Dendritic cell treated with granulocyte-macrophage colony-stimulating factor and Interleukin-4, amounts not matched to agents 40 ng/mL and 50 ng/mL, for 4 days (primary cell): Measurements from ENCODE around the gene LAMC2.
"Not testable (repeated sequence)": the region's sequence is repeated elsewhere in the genome, so short reads cannot be mapped to it uniquely, and the experiment has no call there.

Source experiments
- H3K27ac Mint-ChIP-seq: one replicate; pipeline ENCODE4 v1.8.0; 2022; ENCODE audit warnings: mild to moderate bottlenecking, mixed read lengths
- H3K27me3 Mint-ChIP-seq: one replicate; pipeline ENCODE4 v1.8.0; 2022; ENCODE audit warnings: mild to moderate bottlenecking, mixed read lengths
- H3K36me3 Mint-ChIP-seq: one replicate; pipeline ENCODE4 v1.8.0; 2022; ENCODE audit warnings: low read depth, mixed read lengths
- H3K4me1 Mint-ChIP-seq: one replicate; pipeline ENCODE4 v1.8.0; 2022; ENCODE audit warnings: low read depth, mixed read lengths
- H3K4me3 Mint-ChIP-seq: one replicate; pipeline ENCODE4 v1.8.0; 2022; ENCODE audit warnings: mild to moderate bottlenecking, moderate library complexity, mixed read lengths
- H3K9me3 Mint-ChIP-seq: one replicate; pipeline ENCODE4 v1.8.0; 2022; ENCODE audit warnings: mixed read lengths
- intact Hi-C: fragments of 100-400 bp; cut with micrococcal nuclease; formaldehyde crosslinking; loops from one replicate; pipeline ENCODE4 v1.15.0; 2022

The LAMC2 gene

GRCh38 chr1:183240853-183241252 is 54.8 kb downstream of the LAMC2 start:
- peaks cover 15% of the 10 kb centered on the region for H3K4me1 Mint-ChIP-seq
- H3K9me3 Mint-ChIP-seq, intact Hi-C loops, H3K27ac Mint-ChIP-seq, H3K27me3 Mint-ChIP-seq, H3K36me3 Mint-ChIP-seq, H3K4me3 Mint-ChIP-seq: not testable (repeated sequence)

GRCh38 chr1:183241471-183241870 is 55.4 kb downstream of the LAMC2 start:
- no peaks in the 10 kb centered on the region for H3K36me3 Mint-ChIP-seq
- no peaks in the 10 kb centered on the region for H3K9me3 Mint-ChIP-seq
- intact Hi-C loops: no loop called here
- no peak overlapping the region for H3K4me3 Mint-ChIP-seq
- H3K4me1 Mint-ChIP-seq: peaks cover 15% of the 10 kb centered on the region
- no peak overlapping the region for H3K27ac Mint-ChIP-seq
- H3K27me3 Mint-ChIP-seq: no peaks in the 10 kb centered on the region

GRCh38 chr1:183242556-183242955 is 56.5 kb downstream of the LAMC2 start:
- H3K9me3 Mint-ChIP-seq: no peaks in the 10 kb centered on the region
- H3K27ac Mint-ChIP-seq: no peak overlapping the region
- H3K4me1 Mint-ChIP-seq: peaks cover 15% of the 10 kb centered on the region
- no peaks in the 10 kb centered on the region for H3K27me3 Mint-ChIP-seq
- no peak overlapping the region for H3K4me3 Mint-ChIP-seq
- H3K36me3 Mint-ChIP-seq: no peaks in the 10 kb centered on the region
- intact Hi-C loops: no loop called here

GRCh38 chr1:183243161-183244050 is 57.3 kb downstream of the LAMC2 start:
- Mint-ChIP-seq H3K9me3 (no peaks in the 10 kb centered on the region), H3K36me3 (no peaks in the 10 kb centered on the region), H3K4me3 (no peak overlapping the region), H3K4me1 (peaks cover 15% of the 10 kb centered on the region), H3K27ac (no peak overlapping the region), H3K27me3 (no peaks in the 10 kb centered on the region)
- intact Hi-C loops: no loop called here

GRCh38 chr1:183244466-183244865 is 58.4 kb downstream of the LAMC2 start:
- no peaks in the 10 kb centered on the region for H3K36me3 Mint-ChIP-seq
- H3K27me3 Mint-ChIP-seq: no peaks in the 10 kb centered on the region
- no peak overlapping the region for H3K4me3 Mint-ChIP-seq
- H3K4me1 Mint-ChIP-seq: peaks cover 15% of the 10 kb centered on the region
- no peak overlapping the region for H3K27ac Mint-ChIP-seq
- H3K9me3 Mint-ChIP-seq: no peaks in the 10 kb centered on the region
- intact Hi-C loops: no loop called here

- intact Hi-C loops: no loop called here
- no peak overlapping the region for H3K27ac Mint-ChIP-seq
- peaks cover 15% of the 10 kb centered on the region for H3K4me1 Mint-ChIP-seq
- H3K9me3 Mint-ChIP-seq: no peaks in the 10 kb centered on the region
- no peaks in the 10 kb centered on the region for H3K36me3 Mint-ChIP-seq
- H3K27me3 Mint-ChIP-seq: no peaks in the 10 kb centered on the region
- H3K4me3 Mint-ChIP-seq: no peak overlapping the region
These were observed 59.3 kb downstream of the LAMC2 start for GRCh38 chr1:183245357-183245756.

- Mint-ChIP-seq H3K4me3 (no peak overlapping the region), H3K27me3 (no peaks in the 10 kb centered on the region), H3K9me3 (no peaks in the 10 kb centered on the region), H3K4me1 (peaks cover 15% of the 10 kb centered on the region), H3K36me3 (no peaks in the 10 kb centered on the region), H3K27ac (no peak overlapping the region)
- intact Hi-C loops: no loop called here
These were observed 60.4 kb downstream of the LAMC2 start for GRCh38 chr1:183246436-183246835.

- no peak overlapping the region for H3K4me3 Mint-ChIP-seq
These were observed 61.0 kb downstream of the LAMC2 start for GRCh38 chr1:183247066-183247465.

GRCh38 chr1:183247484-183247883 is 61.4 kb downstream of the LAMC2 start:
- intact Hi-C loops: no loop called here
- no peak overlapping the region for H3K27ac Mint-ChIP-seq
- no peaks in the 10 kb centered on the region for H3K36me3 Mint-ChIP-seq
- peaks cover 21% of the 10 kb centered on the region for H3K4me1 Mint-ChIP-seq
- H3K9me3 Mint-ChIP-seq: no peaks in the 10 kb centered on the region
- peaks cover under 1% of the 10 kb centered on the region for H3K27me3 Mint-ChIP-seq
- no peak overlapping the region for H3K4me3 Mint-ChIP-seq

More at GRCh38 chr1:183247066-183247465, 61.0 kb downstream of the LAMC2 start:
- H3K27ac Mint-ChIP-seq: no peak overlapping the region
- H3K27me3 Mint-ChIP-seq: no peaks in the 10 kb centered on the region
- H3K36me3 Mint-ChIP-seq: no peaks in the 10 kb centered on the region
- no peaks in the 10 kb centered on the region for H3K9me3 Mint-ChIP-seq
- H3K4me1 Mint-ChIP-seq: peaks cover 20% of the 10 kb centered on the region
- intact Hi-C loops: no loop called here

GRCh38 chr1:183247931-183248330 is 61.9 kb downstream of the LAMC2 start:
- peaks cover 20% of the 10 kb centered on the region for H3K4me1 Mint-ChIP-seq
- no peaks in the 10 kb centered on the region for H3K36me3 Mint-ChIP-seq
- H3K27ac Mint-ChIP-seq: no peak overlapping the region
- H3K4me3 Mint-ChIP-seq: no peak overlapping the region
- H3K9me3 Mint-ChIP-seq: no peaks in the 10 kb centered on the region
- H3K27me3 Mint-ChIP-seq: peaks cover 1% of the 10 kb centered on the region
- intact Hi-C loops: no loop called here

GRCh38 chr1:183248989-183249691 is 63.1 kb downstream of the LAMC2 start:
- Mint-ChIP-seq H3K36me3 (no peaks in the 10 kb centered on the region), H3K4me3 (no peak overlapping the region), H3K27me3 (peaks cover 2% of the 10 kb centered on the region), H3K9me3 (no peaks in the 10 kb centered on the region), H3K4me1 (peaks cover 10% of the 10 kb centered on the region), H3K27ac (no peak overlapping the region)
- intact Hi-C loops: no loop called here

GRCh38 chr1:183249941-183250452 is 63.9 kb downstream of the LAMC2 start:
- no peak overlapping the region for H3K4me3 Mint-ChIP-seq
- peaks cover 6% of the 10 kb centered on the region for H3K4me1 Mint-ChIP-seq
- intact Hi-C loops: no loop called here
- no peak overlapping the region for H3K27ac Mint-ChIP-seq
- no peaks in the 10 kb centered on the region for H3K36me3 Mint-ChIP-seq
- H3K27me3 Mint-ChIP-seq: peaks cover 5% of the 10 kb centered on the region
- H3K9me3 Mint-ChIP-seq: no peaks in the 10 kb centered on the region

GRCh38 chr1:183251101-183251958 is 65.3 kb downstream of the LAMC2 start:
- no peak overlapping the region for H3K4me3 Mint-ChIP-seq
- no peaks in the 10 kb centered on the region for H3K36me3 Mint-ChIP-seq
- intact Hi-C loops: no loop called here
- peaks cover 6% of the 10 kb centered on the region for H3K4me1 Mint-ChIP-seq
- H3K27me3 Mint-ChIP-seq: peaks cover 5% of the 10 kb centered on the region
- H3K27ac Mint-ChIP-seq: no peak overlapping the region
- H3K9me3 Mint-ChIP-seq: no peaks in the 10 kb centered on the region
